GM21528 (cell line): ENCODE results near the gene FGF9.

Experiments used
- ATAC-seq: cut with Tn5 transposase; IDR thresholded peaks from one replicate; pipeline ENCODE4 v1.9.1; 2021; ENCODE audit warnings: mild to moderate bottlenecking, moderate library complexity; ENCODE audit not compliant: unreplicated experiment, low FRiP score

The FGF9 gene

GRCh38 chr13:21749410-21749809 lies 78.5 kb downstream of the FGF9 start:
- ATAC-seq, result no peak

GRCh38 chr13:21752501-21752900 lies 81.6 kb downstream of the FGF9 start:
- no peak for ATAC-seq

GRCh38 chr13:21753117-21753729 lies 82.3 kb downstream of the FGF9 start:
- no peak for ATAC-seq
